HG03439 (cell line): ENCODE measurements around the gene CACUL1.

Experiments
- ATAC-seq: cut with Tn5 transposase; IDR thresholded peaks from one replicate; pipeline ENCODE4 v1.9.1; 2021; ENCODE audit warnings: mild to moderate bottlenecking, moderate library complexity; ENCODE audit not compliant: unreplicated experiment

Gene CACUL1

DNA sequence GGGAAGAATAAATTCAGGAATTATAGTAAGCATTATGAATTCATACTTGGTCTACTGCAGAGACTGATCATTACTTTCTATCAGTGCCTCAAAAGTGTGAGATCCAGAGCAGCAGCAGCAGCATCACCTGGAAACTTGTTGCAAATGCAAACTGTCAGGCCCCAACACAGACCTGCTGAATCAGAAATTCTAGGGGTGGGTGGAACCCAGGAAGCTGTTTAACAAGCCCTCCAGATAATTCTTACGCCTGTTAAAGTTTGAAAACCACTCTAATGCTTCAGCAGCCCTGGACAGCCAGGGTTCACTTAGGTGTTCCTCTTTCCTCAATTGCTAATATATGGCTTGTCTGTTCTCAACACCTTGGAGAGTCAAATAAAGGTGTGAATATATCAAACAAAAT, 19.5 kb downstream of the CACUL1 start:
- ATAC-seq = no peak

DNA sequence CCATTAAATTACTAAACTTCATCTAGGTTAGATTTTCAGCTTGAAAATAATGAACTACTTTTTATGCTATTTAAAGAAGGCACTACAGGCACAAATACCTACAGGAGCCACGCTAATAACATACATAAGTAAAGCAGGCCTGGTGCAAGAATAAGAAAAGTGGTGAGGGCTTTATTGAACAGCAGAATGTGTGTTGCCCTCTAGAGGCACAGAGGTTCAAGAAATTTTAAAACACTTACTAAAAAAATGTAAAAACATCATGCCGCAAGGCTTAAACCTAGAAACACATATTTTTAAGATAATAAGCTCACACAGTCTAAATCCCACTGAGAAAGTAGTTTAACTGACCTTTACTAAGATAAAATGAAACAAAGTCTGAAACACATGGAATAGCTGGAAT, 20.3 kb downstream of the CACUL1 start:
- no peak for ATAC-seq

DNA sequence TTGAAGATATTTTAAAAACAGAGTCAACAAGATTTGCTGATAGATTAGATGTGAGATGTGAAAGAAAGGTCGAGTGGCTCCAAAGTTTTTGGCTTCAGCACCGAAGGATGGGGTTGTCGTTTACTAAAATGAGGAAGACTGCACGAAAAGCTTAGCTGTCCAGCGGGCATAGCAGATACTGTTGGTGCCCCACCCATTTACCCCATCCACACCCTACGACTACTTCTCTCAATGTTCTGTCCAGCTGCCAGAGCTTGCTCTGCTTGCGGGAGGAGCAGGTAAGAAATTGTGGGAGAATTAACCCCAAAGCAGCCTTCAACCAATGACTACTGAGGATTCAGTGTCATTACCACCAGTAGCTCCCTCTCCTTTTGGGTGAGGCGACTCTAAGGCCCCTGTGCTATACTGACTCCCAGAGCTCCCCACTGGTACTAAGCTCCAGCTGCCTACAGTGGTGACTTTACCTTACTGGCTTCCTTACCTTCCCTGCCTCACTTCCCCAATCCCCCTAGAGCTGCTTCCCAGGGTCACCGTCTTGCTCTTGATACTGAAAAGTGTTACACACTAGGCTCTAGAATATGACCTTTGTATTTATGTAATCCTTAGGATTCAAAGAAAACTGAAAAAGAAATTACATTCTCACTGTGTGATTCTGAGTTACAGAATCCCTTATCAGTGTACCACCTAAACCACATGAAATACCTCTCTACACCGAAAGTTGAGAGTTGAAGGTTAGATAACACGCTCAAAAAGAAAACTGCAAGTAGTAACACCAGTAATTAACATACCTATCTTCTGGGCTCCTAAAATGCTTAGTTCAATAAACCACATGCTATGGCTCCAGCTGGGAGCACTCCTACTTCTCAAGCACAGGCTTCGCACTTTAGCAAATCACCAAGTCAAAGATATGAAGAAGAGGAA, 22.3 kb downstream of the CACUL1 start:
- peak; percentile 60 for ATAC-seq

DNA sequence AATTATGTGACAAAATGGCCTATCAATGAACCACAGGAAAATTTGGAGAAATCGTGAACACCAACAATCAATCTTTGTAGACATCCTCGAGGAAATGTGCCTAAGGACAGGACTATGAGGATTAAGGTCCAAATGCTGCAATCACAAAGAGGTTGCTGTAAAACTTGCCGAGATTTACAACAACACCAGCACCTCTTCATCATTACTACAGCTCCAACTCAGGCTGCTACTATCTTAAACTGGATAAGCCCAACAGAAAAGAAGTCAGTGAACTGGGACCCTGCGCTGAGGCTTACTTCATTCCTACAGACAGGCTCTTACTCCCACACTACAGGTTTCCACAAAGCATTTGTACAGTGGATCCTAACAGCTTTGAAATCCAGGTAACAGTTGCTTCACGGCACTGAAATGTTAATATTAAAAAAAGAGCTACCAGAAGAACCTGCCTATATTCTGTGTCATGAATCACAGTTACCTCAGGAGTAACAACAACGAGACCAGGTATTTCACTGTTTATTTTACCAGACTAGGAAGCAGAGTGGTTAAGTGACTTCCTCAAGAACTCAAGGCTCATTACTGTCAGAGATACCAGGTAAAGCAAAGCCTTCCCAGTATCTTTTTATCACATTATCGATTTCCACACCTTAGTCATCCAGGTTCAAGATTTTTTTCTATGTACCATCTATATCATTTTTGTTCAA, 23.9 kb downstream of the CACUL1 start:
- ATAC-seq = no peak

DNA sequence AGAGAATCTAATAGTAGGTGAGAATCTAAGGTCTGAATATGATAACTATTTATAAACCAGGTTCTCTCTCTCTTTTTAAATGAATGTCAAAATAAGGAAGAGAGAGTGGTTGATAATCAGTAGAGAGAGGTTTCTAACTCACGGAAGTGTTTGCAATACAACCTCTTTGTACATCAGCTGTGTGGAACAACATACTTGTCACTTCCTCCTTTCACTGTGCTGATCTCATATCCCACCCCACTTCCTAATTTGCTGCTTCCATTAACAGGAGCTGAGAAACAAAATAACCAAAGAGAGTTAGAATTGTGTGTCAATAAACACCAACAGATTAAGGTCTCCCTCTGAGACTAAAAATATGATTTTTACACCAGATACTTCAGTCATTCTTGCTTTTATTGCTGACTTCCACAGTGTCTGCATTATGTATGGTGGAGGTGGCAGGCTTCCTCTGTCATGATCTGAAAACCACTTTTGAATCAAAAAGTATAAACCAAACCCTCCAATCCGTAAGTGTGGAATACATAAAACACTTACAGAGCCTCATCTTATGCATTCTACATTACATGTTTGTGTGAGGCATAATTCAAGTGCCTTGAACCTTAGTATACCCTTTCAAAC, 25.0 kb downstream of the CACUL1 start:
- peak; percentile 69 for ATAC-seq

DNA sequence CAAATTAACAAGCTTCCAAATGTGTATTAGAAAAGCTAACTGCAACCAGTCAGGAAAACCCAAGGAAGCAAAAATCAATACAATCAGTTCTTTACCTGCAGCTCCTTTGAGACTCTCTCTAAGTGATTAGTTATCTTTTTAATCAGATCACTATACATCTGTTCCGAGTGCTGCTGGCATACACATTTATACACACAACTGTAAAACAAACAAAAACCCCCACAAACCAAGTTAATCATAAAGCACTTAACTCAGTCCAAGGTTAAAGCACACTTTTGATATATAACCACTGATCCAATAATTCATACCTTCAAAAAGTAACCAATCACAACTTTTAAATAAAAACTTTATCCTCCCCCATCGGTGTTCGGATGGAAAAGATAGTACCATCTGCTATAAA, 25.6 kb downstream of the CACUL1 start:
- no peak for ATAC-seq

DNA sequence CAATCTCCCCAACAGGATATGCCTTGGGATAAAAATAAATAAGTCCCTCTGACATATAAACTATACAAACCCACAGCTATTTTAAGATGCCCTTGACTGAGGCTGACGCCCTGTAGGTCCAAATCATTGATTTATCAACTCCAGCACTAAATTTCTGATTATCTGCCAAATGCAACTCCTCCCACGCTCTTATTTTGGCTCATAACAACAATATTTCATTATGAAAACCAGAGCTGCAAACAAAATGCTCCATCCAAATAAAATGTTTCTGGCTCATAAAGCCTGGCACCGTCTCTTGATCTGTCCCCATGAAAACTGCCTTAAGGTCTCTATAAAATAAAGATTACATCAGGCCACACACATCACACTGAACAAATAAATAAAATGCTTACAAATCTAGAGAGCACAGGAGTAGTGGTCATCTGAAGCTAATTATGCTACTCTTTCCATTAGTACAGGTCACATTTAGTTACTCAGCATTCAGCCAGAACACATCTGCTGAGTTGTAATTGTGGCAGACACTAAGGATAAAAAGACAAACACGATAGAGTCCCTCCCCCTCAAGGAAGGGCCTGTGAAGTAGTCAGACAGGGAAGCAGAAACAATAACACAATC, 28.8 kb downstream of the CACUL1 start:
- no peak for ATAC-seq

DNA sequence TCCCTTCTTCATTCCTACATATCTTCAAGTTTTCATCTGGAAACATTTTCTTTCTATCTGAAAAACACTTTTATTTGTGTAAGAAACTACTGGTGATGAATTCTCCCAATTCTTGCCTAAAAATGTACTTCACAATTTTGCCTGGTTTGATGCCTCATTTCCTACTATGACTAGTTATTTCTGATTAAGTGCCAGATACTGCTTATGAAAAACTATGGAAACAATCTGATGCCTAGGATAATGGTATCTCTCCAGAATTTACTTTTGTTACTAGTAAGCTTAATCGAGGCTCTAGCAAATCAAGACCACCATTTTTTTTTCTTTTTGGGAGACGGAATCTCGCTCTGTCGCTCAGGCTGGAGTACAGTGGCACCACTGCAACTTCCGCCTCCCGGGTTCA, 31.3 kb downstream of the CACUL1 start:
- ATAC-seq = no peak

DNA sequence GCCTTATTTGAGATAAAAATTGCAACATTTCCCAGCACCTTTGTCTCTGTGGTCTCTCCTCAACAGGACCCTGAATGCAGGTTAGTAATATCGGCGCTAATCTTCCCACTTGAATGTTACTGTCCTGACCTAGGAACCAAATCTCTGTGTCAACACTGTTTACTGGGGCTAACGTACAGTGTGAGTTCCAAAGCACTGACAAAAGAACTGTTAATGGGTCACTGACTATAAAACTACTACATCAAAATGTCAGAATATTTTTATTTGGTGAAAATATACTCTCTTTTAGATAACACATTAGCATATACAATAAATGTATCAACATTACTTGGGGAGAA, 33.3 kb downstream of the CACUL1 start:
- ATAC-seq = no peak

DNA sequence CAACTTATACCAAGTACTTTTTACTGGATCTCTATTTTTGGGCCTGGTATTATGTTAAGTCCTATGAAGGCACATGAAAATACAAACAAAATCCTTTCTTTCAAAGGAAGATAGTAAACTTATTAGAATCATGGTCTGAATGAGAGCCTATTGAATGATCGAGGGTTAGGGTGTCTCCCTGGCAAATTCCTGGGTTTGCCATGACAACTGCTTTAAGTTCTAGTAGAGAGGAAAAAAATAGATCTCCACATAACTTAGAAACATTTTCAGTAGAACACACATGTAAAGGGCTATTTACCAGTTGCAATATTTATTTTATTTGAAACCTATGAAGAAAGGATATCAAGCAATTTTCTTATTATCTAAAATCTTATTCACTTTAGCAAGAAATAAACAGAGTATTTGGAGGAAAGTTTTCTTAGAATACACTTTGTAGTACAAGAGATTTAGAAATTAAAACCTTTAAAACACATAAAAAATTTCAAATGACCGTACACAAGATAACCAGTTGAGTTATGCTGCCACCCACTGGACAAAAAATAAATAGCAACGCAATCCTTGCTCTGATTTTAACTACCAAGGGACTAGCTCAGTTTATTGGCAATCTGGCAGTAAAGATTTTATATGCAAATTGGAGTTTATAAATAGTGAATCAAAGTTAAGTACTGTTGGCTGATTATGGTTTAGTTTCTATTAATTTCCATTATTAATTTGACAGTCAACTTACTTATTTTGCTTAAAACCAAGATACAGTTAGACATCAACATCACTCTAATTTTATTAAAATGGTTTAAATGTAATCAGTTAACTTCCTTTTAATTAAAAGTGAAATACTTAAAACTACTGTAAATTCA, 33.9 kb downstream of the CACUL1 start:
- ATAC-seq = no peak

DNA sequence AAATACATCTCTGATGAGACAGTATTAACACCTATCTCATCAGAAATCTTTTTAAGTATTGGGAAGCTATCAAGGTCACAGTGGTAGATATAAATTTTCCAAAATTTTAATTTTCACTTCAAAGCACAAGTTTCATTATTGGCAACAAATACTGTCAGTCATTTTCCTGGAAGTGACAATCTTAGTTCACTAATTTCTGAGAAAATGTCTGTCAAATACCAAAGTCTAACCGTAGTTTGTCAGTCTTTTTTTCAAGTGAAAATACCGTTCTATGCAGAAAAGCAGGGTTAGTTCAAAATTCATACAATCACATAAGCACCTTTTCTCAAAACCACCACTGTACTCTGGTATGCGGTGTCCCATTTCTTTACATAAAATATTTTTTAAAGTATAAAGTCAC, 40.4 kb downstream of the CACUL1 start:
- no peak for ATAC-seq

DNA sequence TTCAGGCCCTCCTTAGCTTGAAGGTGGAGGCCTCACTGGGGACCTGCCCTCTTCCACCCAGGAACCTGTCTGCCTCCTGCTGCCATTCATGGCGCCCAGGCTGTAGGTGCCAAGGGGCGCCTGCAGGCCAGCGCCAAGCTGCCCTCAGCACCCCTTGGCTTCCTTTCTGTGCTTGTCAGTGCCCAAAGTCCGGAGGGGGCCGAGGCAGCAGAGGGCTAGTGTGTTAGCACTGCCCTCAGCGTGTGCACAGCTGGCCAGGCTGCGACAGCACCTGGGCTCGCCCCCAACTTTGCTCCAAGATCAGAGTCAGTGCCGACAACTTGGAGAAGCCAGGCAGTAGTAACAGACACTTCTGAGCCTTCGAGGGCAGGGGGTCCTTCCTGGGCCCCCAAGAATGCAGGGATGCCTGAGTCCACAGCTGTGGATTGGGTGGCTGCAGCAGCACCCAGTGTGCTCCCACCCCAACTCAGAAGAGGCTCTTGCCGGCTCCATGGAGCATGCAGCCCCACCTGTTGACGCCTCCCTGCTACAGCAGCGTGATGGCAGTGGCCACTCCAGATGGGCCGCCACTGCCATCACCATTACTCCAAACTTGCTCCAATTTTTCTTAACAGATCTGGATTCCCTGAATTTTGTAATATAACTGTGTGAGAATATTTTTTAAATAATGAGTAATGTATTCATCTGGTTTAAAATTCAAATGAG, 41.7 kb downstream of the CACUL1 start:
- no peak for ATAC-seq

DNA sequence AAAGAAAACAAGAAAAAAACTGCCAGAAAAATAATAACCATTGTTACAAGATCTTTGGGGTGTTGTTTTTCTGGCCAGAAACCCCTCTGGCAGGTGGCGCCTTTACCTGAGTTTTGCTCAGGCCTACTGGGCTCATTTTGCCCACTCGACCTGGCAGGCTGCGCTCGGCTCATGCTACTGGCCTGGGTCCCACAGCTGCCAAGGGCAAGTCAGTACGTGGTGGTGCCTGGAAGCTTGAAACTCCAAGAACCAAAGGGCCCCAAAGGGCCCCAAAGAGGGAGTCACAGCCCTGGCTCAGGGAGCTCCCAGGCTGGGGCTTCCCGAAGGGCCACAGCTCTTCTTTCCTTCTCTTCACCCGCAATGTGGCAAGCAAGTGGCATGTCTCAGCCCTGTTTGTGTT, 42.7 kb downstream of the CACUL1 start:
- ATAC-seq = no peak

DNA sequence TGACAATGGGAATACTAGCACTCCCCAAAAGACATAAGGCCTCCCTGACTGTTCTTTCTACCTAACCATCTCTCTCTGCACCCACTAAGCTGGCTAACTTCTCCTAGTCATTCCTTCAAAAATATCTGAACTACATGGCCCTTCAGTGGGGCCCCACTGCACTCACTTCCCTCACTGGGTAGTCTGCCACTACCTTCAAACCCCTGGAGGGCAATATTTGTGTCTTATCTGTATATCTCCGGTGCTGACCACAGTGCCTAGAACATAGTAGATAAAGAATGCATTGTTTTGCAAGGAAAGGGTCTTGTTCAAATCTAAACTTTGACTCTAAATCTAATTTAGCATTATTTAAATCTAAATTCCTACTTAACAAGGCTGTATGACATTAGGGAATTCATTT, 44.3 kb downstream of the CACUL1 start:
- ATAC-seq = no peak

DNA sequence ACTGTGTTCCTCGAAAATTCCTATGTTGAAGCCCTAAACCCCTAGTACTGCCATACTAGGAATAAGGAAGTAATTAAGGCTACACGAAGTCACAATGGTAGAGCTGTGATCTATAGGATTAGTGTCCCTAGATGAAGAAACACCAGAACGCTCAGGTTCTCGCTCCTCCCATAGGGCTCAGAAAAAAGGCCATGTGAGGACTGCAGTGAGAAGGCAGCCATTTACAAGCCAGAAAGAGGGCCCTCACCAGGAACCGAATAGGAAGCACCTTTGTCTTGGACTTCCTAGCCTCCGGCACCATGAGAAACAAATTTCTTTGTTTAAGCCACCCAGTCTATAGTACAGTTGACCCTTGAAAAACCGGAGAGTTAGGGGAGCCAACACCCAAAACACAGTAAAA, 46.2 kb downstream of the CACUL1 start:
- no peak for ATAC-seq

DNA sequence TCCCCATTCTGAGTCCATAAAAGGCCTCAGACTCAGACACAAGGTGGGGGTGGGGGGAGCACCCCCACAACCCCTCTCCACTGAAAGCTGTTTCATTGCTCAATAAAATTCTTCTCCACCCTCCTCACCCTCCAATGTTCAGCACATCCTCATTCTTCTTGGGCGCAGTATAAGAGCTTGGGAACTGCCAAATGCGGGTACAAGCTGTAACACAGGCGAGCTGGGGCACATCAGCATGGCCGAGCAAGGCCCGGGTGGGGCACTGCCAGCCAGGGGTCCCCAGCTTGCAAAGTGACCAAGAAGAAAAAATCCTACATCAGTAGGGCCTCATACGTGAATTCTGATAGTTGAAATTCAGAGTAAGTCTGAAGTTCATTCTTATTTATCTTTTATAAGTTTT, 50.1 kb downstream of the CACUL1 start:
- no peak for ATAC-seq

DNA sequence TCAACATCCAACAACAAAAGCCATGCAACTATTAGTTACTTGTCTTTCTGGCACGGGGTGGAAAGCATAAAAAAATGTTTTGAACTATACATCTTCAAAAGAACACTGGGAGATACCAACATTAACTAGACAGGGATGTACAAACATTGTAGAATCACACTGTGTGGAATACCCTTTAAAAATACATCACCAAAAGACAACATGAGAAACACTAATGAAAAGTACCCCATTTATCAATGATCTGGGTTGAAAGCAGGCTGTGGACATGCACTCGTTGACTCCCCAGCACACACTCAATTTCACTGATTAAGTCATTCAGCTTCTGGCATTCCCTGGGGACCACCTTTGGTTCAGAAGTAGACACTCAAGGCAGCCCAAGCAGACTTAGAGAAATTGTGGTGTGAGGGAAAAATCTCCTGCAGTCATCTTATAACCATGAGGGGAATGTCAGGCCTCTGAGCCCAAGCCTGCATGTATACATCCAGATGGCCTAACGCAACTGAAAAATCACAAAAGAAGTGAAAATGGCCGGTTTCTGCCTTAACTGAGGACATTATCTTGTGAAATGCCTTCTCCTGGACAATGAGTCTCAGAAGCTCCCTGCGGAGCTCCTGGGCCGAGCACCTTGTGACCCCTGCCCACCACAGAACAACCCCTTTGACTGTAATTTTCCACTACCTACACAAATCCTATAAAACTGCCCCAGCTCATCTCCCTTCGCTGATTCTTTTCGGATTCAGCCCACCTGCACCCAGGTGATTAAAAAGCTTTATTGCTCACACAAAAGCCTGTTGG, 53.0 kb downstream of the CACUL1 start:
- ATAC-seq = no peak

DNA sequence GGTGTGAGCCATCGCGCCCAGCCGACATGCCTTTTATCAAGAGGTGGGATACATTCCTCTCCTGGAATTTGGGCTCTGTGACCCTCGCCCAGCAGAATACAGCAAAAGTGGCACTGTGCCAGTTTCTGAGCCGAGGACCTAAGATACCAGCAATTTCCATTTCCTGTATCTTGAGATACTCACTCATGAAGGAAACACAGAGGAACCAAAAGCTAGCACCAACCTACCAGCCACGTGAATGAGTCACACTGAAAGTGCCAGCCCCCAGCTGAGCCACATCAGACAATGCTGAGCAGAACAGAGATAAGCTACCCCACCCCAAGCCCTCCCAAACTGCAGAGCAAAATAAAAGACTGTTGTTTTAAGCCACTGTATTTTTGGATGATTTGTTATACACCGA, 56.3 kb downstream of the CACUL1 start:
- ATAC-seq = peak; percentile 88

DNA sequence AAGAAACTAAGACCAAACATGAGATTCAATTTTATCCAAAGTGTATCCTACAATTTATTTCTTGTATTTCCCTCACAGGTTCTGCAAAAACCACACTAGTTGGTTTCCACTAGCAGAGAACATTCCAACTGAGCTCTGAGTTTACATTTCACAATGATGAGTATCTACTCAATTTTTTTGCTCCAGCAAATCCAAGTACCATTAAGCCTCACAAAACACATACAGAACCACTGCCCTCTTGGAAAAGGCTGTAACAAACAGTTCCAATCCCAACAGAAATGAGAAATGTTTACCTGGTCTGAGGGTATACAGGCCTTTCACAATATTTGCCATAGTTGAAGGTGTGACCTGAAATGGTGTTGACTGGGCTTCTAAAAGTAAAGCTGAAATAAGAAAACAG, 59.9 kb downstream of the CACUL1 start:
- ATAC-seq = no peak
